ENCODE measurements around the gene SNX7. TPM values are rescaled to one million over a fixed set of nuclear protein-coding genes. Genes with fewer than 3 reads are reported as not detected.

The SNX7 gene
- polyA plus RNA-seq, 1 of the 3 experiments (the other 2 are of a cell fraction), result 16.0 TPM

- no peak for TF ChIP-seq ZBTB33 (IDR thresholded peaks at IDR 0.05; ENCODE audit: borderline replicate concordance, low read depth)
These were observed 23.3 kb upstream of the SNX7 start (continued) for GRCh38 chr1:98638185-98638584.

GRCh38 chr1:98644510-98644909, 17.0 kb upstream of the SNX7 start:
- H3K27ac ChIP-seq (ENCODE audit: low read depth in 2 of 2, low read length in 1 of 2), result no peak overlapping the region
- H3F3A ChIP-seq (replicated peaks; ENCODE audit: insufficient read depth), result no peaks in the 10 kb centered on the region
- H3K9ac ChIP-seq, result no peak overlapping the region
- 40% methylated on average over 2 of the region's 2 CpGs for WGBS (ENCODE audit: low lambda C conversion rate)
- H3K4me3 ChIP-seq (ENCODE audit: low read depth in 2 of 2, low read length in 1 of 2), result no peak overlapping the region
- H3K9me3 ChIP-seq, result no peaks in the 10 kb centered on the region
- H3K4me2 ChIP-seq, result no peak overlapping the region
- no peak for DNase-seq
- no peaks in the 10 kb centered on the region for H3K27me3 ChIP-seq (ENCODE audit: insufficient read depth)
- no peaks in the 10 kb centered on the region for H3K9me2 ChIP-seq
- ChIA-PET POLR2A (no interaction called here), CTCF (no interaction called here)
- no peaks in the 10 kb centered on the region for H4K20me1 ChIP-seq (ENCODE audit: insufficient read depth)
- no peaks in the 10 kb centered on the region for H3K36me3 ChIP-seq (replicated peaks in 1 of 2; ENCODE audit: control insufficient read depth in 1 of 2, insufficient read depth in 2 of 2, low read length in 1 of 2)
- TF ChIP-seq ZBTB33 (IDR thresholded peaks at IDR 0.05; ENCODE audit: borderline replicate concordance, low read depth), result no peak
- H3K4me1 ChIP-seq (ENCODE audit: control insufficient read depth in 1 of 2, insufficient read depth in 2 of 2, low read depth in 1 of 2, low read length in 1 of 2), result no peaks in the 10 kb centered on the region
- no peak overlapping the region for H2AFZ ChIP-seq (ENCODE audit: low read depth)
- no peaks in the 10 kb centered on the region for H3K79me2 ChIP-seq (ENCODE audit: insufficient read depth)

- Histone ChIP-seq H3K9me3 (no peaks in the 10 kb centered on the region), H3K4me1 (ENCODE audit: control insufficient read depth in 1 of 2, insufficient read depth in 2 of 2, low read depth in 1 of 2, low read length in 1 of 2) (no peaks in the 10 kb centered on the region), H3F3A (replicated peaks; ENCODE audit: insufficient read depth) (peaks cover 4% of the 10 kb centered on the region), H3K4me2 (no peak overlapping the region), H3K9ac (no peak overlapping the region), H3K27me3 (ENCODE audit: insufficient read depth) (no peaks in the 10 kb centered on the region), H4K20me1 (ENCODE audit: insufficient read depth) (no peaks in the 10 kb centered on the region), H2AFZ (ENCODE audit: low read depth) (no peak overlapping the region), H3K79me2 (ENCODE audit: insufficient read depth) (no peaks in the 10 kb centered on the region), H3K36me3 (replicated peaks in 1 of 2; ENCODE audit: control insufficient read depth in 1 of 2, insufficient read depth in 2 of 2, low read length in 1 of 2) (no peaks in the 10 kb centered on the region), H3K9me2 (0 out of 2 replicates have a peak, but pooled peaks cover 4% of the 10 kb centered on the region), H3K27ac (ENCODE audit: low read depth in 2 of 2, low read length in 1 of 2) (no peak overlapping the region), H3K4me3 (ENCODE audit: low read depth in 2 of 2, low read length in 1 of 2) (no peak overlapping the region)
- 46% methylated on average over 4 of the region's 6 CpGs for WGBS (ENCODE audit: low lambda C conversion rate)
- ChIA-PET POLR2A (no interaction called here), CTCF (no interaction called here)
- no peak for DNase-seq
- TF ChIP-seq RXRA (IDR thresholded peaks at IDR 0.05; ENCODE audit: borderline replicate concordance, low read depth) (no peak), REST (IDR thresholded peaks at IDR 0.05; ENCODE audit: low read depth, low read length) (no peak), FOXJ3 (CRISPR knock-in tag; IDR thresholded peaks at IDR 0.05) (no peak), TEAD4 (IDR thresholded peaks at IDR 0.05; ENCODE audit: borderline replicate concordance, insufficient read depth) (no peak), TAF1 (IDR thresholded peaks at IDR 0.05; ENCODE audit: borderline replicate concordance, low read depth, low read length) (no peak), GATA2 (CRISPR knock-in tag; IDR thresholded peaks at IDR 0.05) (no peak), FOXM1 (IDR thresholded peaks at IDR 0.05; ENCODE audit: low read depth) (no peak), CTCF (IDR thresholded peaks at IDR 0.05) (no peak), JUND (IDR thresholded peaks at IDR 0.05) (no peak), SIN3A (IDR thresholded peaks at IDR 0.05; ENCODE audit: borderline replicate concordance, low read depth, low read length) (no peak), GABPA (IDR thresholded peaks at IDR 0.05; ENCODE audit: low read depth) (no peak), EZH2phosphoT487 (IDR thresholded peaks at IDR 0.05; ENCODE audit: borderline replicate concordance, low read depth) (no peak), RCOR1 (IDR thresholded peaks at IDR 0.05; ENCODE audit: low read length) (no peak), RFX5 (IDR thresholded peaks at IDR 0.05; ENCODE audit: low read length) (no peak)
These were observed 10.3 kb upstream of the SNX7 start for GRCh38 chr1:98651116-98651632.
